ENCODE measurements around the gene PLS3.

Gene PLS3

DNA sequence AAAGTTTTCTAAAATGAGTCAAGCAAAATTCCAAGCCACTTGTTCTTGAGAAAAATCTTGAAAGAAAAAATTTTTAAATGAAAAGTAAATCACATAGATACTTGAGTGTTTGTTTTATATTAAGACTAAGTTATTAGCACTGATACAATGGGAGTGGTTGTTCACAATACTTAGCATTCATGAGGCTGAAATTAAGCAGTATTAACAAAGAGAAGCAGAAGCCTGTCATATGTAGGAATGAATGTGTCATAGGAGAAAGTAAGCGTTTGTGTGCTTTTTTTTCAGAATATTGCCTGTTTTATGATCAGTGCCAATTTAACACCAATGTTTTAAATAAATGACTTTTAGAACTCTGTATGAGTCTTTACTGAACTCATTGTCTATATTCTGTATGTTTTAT lies 37.6 kb downstream of the PLS3 start:
- Histone ChIP-seq H2AFZ (ENCODE audit: low read depth, low read length) (no peak overlapping the region), H3K27ac (ENCODE audit: low read length) (no peak overlapping the region), H3K4me1 (ENCODE audit: low read length) (peaks cover 12% of the 10 kb centered on the region), H4K20me1 (ENCODE audit: insufficient read depth, low read length) (no peaks in the 10 kb centered on the region), H3K4me3 (ENCODE audit: low read length) (no peak overlapping the region), H3K4me2 (ENCODE audit: low read length) (no peak overlapping the region), H3K79me2 (ENCODE audit: low read length) (no peaks in the 10 kb centered on the region), H3K36me3 (replicated peaks; ENCODE audit: low read depth, low read length) (no peaks in the 10 kb centered on the region), H3K9ac (ENCODE audit: low read length) (no peak overlapping the region), H3K27me3 (ENCODE audit: low read depth, low read length) (no peaks in the 10 kb centered on the region), H3K9me3 (ENCODE audit: insufficient read depth, low read length) (no peaks in the 10 kb centered on the region)
- TF ChIP-seq EZH2phosphoT487 (IDR thresholded peaks at IDR 0.05; ENCODE audit: low read depth) = no peak
- TF ChIP-seq, protein P1, sequence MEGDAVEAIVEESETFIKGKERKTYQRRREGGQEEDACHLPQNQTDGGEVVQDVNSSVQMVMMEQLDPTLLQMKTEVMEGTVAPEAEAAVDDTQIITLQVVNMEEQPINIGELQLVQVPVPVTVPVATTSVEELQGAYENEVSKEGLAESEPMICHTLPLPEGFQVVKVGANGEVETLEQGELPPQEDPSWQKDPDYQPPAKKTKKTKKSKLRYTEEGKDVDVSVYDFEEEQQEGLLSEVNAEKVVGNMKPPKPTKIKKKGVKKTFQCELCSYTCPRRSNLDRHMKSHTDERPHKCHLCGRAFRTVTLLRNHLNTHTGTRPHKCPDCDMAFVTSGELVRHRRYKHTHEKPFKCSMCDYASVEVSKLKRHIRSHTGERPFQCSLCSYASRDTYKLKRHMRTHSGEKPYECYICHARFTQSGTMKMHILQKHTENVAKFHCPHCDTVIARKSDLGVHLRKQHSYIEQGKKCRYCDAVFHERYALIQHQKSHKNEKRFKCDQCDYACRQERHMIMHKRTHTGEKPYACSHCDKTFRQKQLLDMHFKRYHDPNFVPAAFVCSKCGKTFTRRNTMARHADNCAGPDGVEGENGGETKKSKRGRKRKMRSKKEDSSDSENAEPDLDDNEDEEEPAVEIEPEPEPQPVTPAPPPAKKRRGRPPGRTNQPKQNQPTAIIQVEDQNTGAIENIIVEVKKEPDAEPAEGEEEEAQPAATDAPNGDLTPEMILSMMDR (IDR thresholded peaks at IDR 0.05; ENCODE audit: low read depth, low read length) = no peak

DNA sequence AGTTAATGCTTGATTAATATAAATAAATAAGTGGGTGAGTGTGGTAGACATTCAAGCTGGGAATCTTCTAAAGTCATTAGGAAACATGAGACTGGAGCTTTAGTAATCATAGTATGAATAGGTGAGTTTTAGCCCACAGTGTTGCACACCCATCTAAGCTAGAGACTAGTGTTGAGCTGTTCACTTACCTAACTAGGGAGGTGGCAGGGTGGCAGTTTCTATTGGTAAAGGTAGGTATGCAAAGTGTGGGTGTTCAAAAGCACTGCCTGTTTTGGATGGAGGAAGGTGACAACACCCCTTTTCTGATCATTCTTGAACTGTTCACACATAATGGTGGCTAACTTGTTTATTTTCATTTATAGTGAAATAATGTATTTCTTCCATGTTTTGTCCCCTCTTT lies 41.3 kb downstream of the PLS3 start:
- no peak overlapping the region for H3K9ac ChIP-seq (ENCODE audit: low read length)
- no peak overlapping the region for H3K27ac ChIP-seq (ENCODE audit: low read length)
- no peaks in the 10 kb centered on the region for H4K20me1 ChIP-seq (ENCODE audit: insufficient read depth, low read length)
- no peak overlapping the region for H3K4me3 ChIP-seq (ENCODE audit: low read length)
- no peaks in the 10 kb centered on the region for H3K36me3 ChIP-seq (replicated peaks; ENCODE audit: low read depth, low read length)
- H3K9me3 ChIP-seq (ENCODE audit: insufficient read depth, low read length) = no peaks in the 10 kb centered on the region
- H3K79me2 ChIP-seq (ENCODE audit: low read length) = no peaks in the 10 kb centered on the region
- TF ChIP-seq, protein P1 (IDR thresholded peaks at IDR 0.05; ENCODE audit: low read depth, low read length) = no peak
- TF ChIP-seq EZH2phosphoT487 (IDR thresholded peaks at IDR 0.05; ENCODE audit: low read depth) = no peak
- H3K4me1 ChIP-seq (ENCODE audit: low read length) = no peaks in the 10 kb centered on the region
- no peak overlapping the region for H2AFZ ChIP-seq (ENCODE audit: low read depth, low read length)
- no peaks in the 10 kb centered on the region for H3K27me3 ChIP-seq (ENCODE audit: low read depth, low read length)
- H3K4me2 ChIP-seq (ENCODE audit: low read length) = no peak overlapping the region

DNA sequence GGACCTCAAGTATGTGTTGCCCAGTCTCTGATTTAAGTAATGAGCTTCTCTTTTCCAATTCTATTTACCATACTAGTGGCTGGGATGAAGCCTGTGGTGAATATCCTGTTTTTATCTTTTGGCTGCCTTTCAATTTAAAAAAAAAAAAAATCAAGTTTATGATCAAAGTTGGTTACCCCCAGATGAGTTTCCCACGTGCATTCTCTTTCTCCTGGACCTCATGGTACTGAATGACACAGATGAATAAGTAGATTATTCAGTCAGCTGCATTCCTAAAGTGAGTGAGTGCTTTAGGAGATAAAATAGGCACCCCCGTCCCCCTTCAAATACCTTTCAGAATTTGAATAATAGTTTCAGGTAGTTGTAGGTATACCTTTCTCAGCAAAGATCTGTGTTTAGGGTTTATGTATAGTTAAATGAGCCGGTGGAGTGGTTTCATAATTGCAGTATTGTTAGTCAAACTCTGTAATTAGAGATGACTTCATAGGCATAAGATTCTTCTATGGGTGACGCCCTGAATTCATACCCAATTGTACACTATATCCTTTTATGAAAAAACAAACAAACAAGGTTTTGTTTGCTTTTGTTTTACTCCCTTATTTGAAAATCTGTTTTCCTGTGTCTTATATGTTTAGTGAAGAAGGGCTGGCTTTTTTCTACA lies 41.9 kb downstream of the PLS3 start:
- Histone ChIP-seq H3K4me2 (ENCODE audit: low read length) (no peak overlapping the region), H3K4me1 (ENCODE audit: low read length) (no peaks in the 10 kb centered on the region), H3K36me3 (replicated peaks; ENCODE audit: low read depth, low read length) (no peaks in the 10 kb centered on the region), H3K79me2 (ENCODE audit: low read length) (no peaks in the 10 kb centered on the region), H4K20me1 (ENCODE audit: insufficient read depth, low read length) (no peaks in the 10 kb centered on the region), H3K4me3 (ENCODE audit: low read length) (no peak overlapping the region), H2AFZ (ENCODE audit: low read depth, low read length) (no peak overlapping the region), H3K27ac (ENCODE audit: low read length) (no peak overlapping the region), H3K9ac (ENCODE audit: low read length) (no peak overlapping the region), H3K27me3 (ENCODE audit: low read depth, low read length) (no peaks in the 10 kb centered on the region), H3K9me3 (ENCODE audit: insufficient read depth, low read length) (no peaks in the 10 kb centered on the region)
- TF ChIP-seq, protein P1 (IDR thresholded peaks at IDR 0.05; ENCODE audit: low read depth, low read length) = no peak
- TF ChIP-seq EZH2phosphoT487 (IDR thresholded peaks at IDR 0.05; ENCODE audit: low read depth) = no peak

DNA sequence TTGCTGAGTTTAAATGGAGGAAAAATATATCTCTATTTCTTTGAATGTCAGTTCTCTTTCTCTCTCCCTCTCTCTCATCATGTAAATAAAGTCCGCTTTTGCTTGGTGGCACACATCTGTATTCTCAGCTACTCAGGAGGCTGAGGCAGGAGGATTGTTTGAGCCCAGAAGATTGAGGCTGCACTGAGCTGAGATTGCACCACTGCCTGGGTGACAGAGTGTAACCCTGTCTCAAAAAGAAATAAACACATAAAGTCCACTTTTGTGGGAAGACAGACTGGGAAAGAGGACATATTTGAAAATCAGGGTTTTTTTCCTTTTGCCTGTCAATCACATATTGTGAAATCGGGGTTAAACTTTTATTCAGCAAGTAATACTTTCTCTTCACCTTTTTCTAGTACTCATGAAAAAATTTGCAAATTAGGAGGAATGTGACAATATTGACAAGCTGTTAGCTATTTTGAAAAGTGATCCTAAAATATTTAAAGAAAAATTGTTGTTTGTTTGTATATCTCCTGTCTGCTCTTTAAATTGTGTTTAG lies 42.6 kb downstream of the PLS3 start:
- no peak for TF ChIP-seq EZH2phosphoT487 (IDR thresholded peaks at IDR 0.05; ENCODE audit: low read depth)
- TF ChIP-seq, protein P1 (IDR thresholded peaks at IDR 0.05; ENCODE audit: low read depth, low read length) = no peak
- Histone ChIP-seq H3K27ac (ENCODE audit: low read length) (no peak overlapping the region), H3K9ac (ENCODE audit: low read length) (no peak overlapping the region), H2AFZ (ENCODE audit: low read depth, low read length) (no peak overlapping the region), H3K9me3 (ENCODE audit: insufficient read depth, low read length) (no peaks in the 10 kb centered on the region), H3K4me3 (ENCODE audit: low read length) (no peak overlapping the region), H3K4me2 (ENCODE audit: low read length) (no peak overlapping the region), H3K4me1 (ENCODE audit: low read length) (no peaks in the 10 kb centered on the region), H3K36me3 (replicated peaks; ENCODE audit: low read depth, low read length) (no peaks in the 10 kb centered on the region), H3K27me3 (ENCODE audit: low read depth, low read length) (no peaks in the 10 kb centered on the region), H3K79me2 (ENCODE audit: low read length) (no peaks in the 10 kb centered on the region), H4K20me1 (ENCODE audit: insufficient read depth, low read length) (no peaks in the 10 kb centered on the region)
